Measurements from ENCODE around the gene SUPT3H. TPM values are rescaled to one million over a fixed set of nuclear protein-coding genes. Genes with fewer than 3 reads are reported as not detected.

Gene SUPT3H
- total RNA-seq, 1 experiment from 2014 or later: 15.8 TPM

- DNase-seq: no peak
- Histone ChIP-seq H3K9me3 (replicated peaks) (peaks cover 4% of the 10 kb centered on the region), H3K27ac (no peak overlapping the region), H3K36me3 (0 out of 2 replicates have a peak, but pooled peaks cover 3% of the 10 kb centered on the region), H3K4me3 (no peak overlapping the region), H3K4me1 (no peaks in the 10 kb centered on the region), H3K27me3 (no peaks in the 10 kb centered on the region)
Observed at GRCh38 chr6:44951253-44951747, 426.4 kb downstream of the SUPT3H start.

- 0 out of 2 replicates have a peak, but pooled peaks cover 3% of the 10 kb centered on the region for H3K36me3 ChIP-seq
- no peaks in the 10 kb centered on the region for H3K27me3 ChIP-seq
- peaks cover 4% of the 10 kb centered on the region for H3K9me3 ChIP-seq (replicated peaks)
- H3K27ac ChIP-seq: no peak overlapping the region
- DNase-seq: no peak
- no peaks in the 10 kb centered on the region for H3K4me1 ChIP-seq
- H3K4me3 ChIP-seq: no peak overlapping the region
Observed at GRCh38 chr6:44949596-44950201, 428.0 kb downstream of the SUPT3H start.

- no peak overlapping the region for H3K4me3 ChIP-seq
- no peaks in the 10 kb centered on the region; the same call in 1 of the 2 replicates for H3K9me3 ChIP-seq (replicated peaks)
- no peaks in the 10 kb centered on the region for H3K4me1 ChIP-seq
- no peaks in the 10 kb centered on the region for H3K36me3 ChIP-seq
- no peak overlapping the region for H3K27ac ChIP-seq
- no peak for DNase-seq
- no peaks in the 10 kb centered on the region for H3K27me3 ChIP-seq
Observed at GRCh38 chr6:44943541-44943940, 434.2 kb downstream of the SUPT3H start.

GRCh38 chr6:44942798-44943197, 434.9 kb downstream of the SUPT3H start:
- H3K4me3 ChIP-seq: no peak overlapping the region
- H3K4me1 ChIP-seq: no peaks in the 10 kb centered on the region
- H3K27ac ChIP-seq: no peak overlapping the region
- H3K36me3 ChIP-seq: no peaks in the 10 kb centered on the region
- no peaks in the 10 kb centered on the region for H3K27me3 ChIP-seq
- H3K9me3 ChIP-seq (replicated peaks): no peaks in the 10 kb centered on the region; the same call in 1 of the 2 replicates
- DNase-seq: no peak

GRCh38 chr6:44942201-44942600, 435.5 kb downstream of the SUPT3H start:
- no peak for DNase-seq
- no peaks in the 10 kb centered on the region for H3K4me1 ChIP-seq
- H3K36me3 ChIP-seq: no peaks in the 10 kb centered on the region
- H3K9me3 ChIP-seq (replicated peaks): no peaks in the 10 kb centered on the region; the same call in 1 of the 2 replicates
- H3K27me3 ChIP-seq: no peaks in the 10 kb centered on the region
- H3K4me3 ChIP-seq: no peak overlapping the region
- H3K27ac ChIP-seq: no peak overlapping the region

GRCh38 chr6:44940367-44940766, 437.4 kb downstream of the SUPT3H start:
- H3K36me3 ChIP-seq: no peaks in the 10 kb centered on the region
- no peaks in the 10 kb centered on the region for H3K9me3 ChIP-seq (replicated peaks)
- H3K4me1 ChIP-seq: no peaks in the 10 kb centered on the region
- H3K27ac ChIP-seq: no peak overlapping the region
- DNase-seq: no peak
- H3K27me3 ChIP-seq: no peaks in the 10 kb centered on the region
- no peak overlapping the region for H3K4me3 ChIP-seq

- DNase-seq: no peak
- 0 out of 2 replicates have a peak, but pooled peaks cover 3% of the 10 kb centered on the region for H3K4me1 ChIP-seq
- H3K9me3 ChIP-seq (replicated peaks): no peaks in the 10 kb centered on the region
- no peaks in the 10 kb centered on the region for H3K36me3 ChIP-seq
- no peaks in the 10 kb centered on the region for H3K27me3 ChIP-seq
- no peak overlapping the region for H3K27ac ChIP-seq
- no peak overlapping the region for H3K4me3 ChIP-seq
Observed at GRCh38 chr6:44935693-44936300, 441.9 kb downstream of the SUPT3H start.

- Histone ChIP-seq H3K27ac (no peak overlapping the region), H3K4me1 (0 out of 2 replicates have a peak, but pooled peaks cover 3% of the 10 kb centered on the region), H3K27me3 (no peaks in the 10 kb centered on the region), H3K36me3 (no peaks in the 10 kb centered on the region), H3K9me3 (replicated peaks) (no peaks in the 10 kb centered on the region), H3K4me3 (no peak overlapping the region)
- DNase-seq: no peak
Observed at GRCh38 chr6:44933108-44933507, 444.6 kb downstream of the SUPT3H start.

- no peak for DNase-seq
- no peak overlapping the region for H3K27ac ChIP-seq
- H3K36me3 ChIP-seq: no peaks in the 10 kb centered on the region
Observed at GRCh38 chr6:44932651-44933091, 445.1 kb downstream of the SUPT3H start.

GRCh38 chr6:44931385-44931784, 446.3 kb downstream of the SUPT3H start:
- Histone ChIP-seq H3K4me3 (no peak overlapping the region), H3K27me3 (no peaks in the 10 kb centered on the region), H3K9me3 (replicated peaks) (no peaks in the 10 kb centered on the region), H3K36me3 (no peaks in the 10 kb centered on the region), H3K27ac (no peak overlapping the region), H3K4me1 (0 out of 2 replicates have a peak, but pooled peaks cover 3% of the 10 kb centered on the region)
- no peak for DNase-seq

More at GRCh38 chr6:44932651-44933091, 445.1 kb downstream of the SUPT3H start:
- Histone ChIP-seq H3K4me3 (no peak overlapping the region), H3K4me1 (0 out of 2 replicates have a peak, but pooled peaks cover 3% of the 10 kb centered on the region), H3K9me3 (replicated peaks) (no peaks in the 10 kb centered on the region), H3K27me3 (no peaks in the 10 kb centered on the region)

GRCh38 chr6:44926556-44926955, 451.2 kb downstream of the SUPT3H start:
- H3K4me3 ChIP-seq: no peak overlapping the region
- no peaks in the 10 kb centered on the region for H3K36me3 ChIP-seq
- DNase-seq: no peak

GRCh38 chr6:44925100-44925739, 452.5 kb downstream of the SUPT3H start:
- peak in 1 of 2 experiments; percentile 24 for DNase-seq
- Histone ChIP-seq H3K9me3 (replicated peaks) (no peaks in the 10 kb centered on the region; the same call in 1 of the 2 replicates), H3K36me3 (no peaks in the 10 kb centered on the region), H3K27ac (no peak overlapping the region), H3K27me3 (no peaks in the 10 kb centered on the region), H3K4me3 (no peak overlapping the region), H3K4me1 (0 out of 2 replicates have a peak, but pooled peaks cover 6% of the 10 kb centered on the region)

More at GRCh38 chr6:44926556-44926955, 451.2 kb downstream of the SUPT3H start:
- no peaks in the 10 kb centered on the region for H3K27me3 ChIP-seq
- H3K27ac ChIP-seq: no peak overlapping the region
- 0 out of 2 replicates have a peak, but pooled peaks cover 6% of the 10 kb centered on the region for H3K4me1 ChIP-seq
- H3K9me3 ChIP-seq (replicated peaks): no peaks in the 10 kb centered on the region

- Histone ChIP-seq H3K9me3 (replicated peaks) (no peaks in the 10 kb centered on the region; the same call in 1 of the 2 replicates), H3K4me3 (no peak overlapping the region)
Observed at GRCh38 chr6:44923444-44923843, 454.3 kb downstream of the SUPT3H start.

GRCh38 chr6:44921798-44922197, 455.9 kb downstream of the SUPT3H start:
- H3K9me3 ChIP-seq (replicated peaks): no peaks in the 10 kb centered on the region; the same call in 1 of the 2 replicates
- H3K4me1 ChIP-seq: 0 out of 2 replicates have a peak, but pooled peaks cover 14% of the 10 kb centered on the region
- no peak overlapping the region for H3K4me3 ChIP-seq
- no peak overlapping the region for H3K27ac ChIP-seq
- H3K27me3 ChIP-seq: no peaks in the 10 kb centered on the region
- H3K36me3 ChIP-seq: no peaks in the 10 kb centered on the region
- no peak for DNase-seq

More at GRCh38 chr6:44923444-44923843, 454.3 kb downstream of the SUPT3H start:
- Histone ChIP-seq H3K27ac (no peak overlapping the region), H3K36me3 (no peaks in the 10 kb centered on the region), H3K27me3 (no peaks in the 10 kb centered on the region), H3K4me1 (0 out of 2 replicates have a peak, but pooled peaks cover 12% of the 10 kb centered on the region)
- DNase-seq: no peak
